Liver (tissue), 6 donors: Measurements from ENCODE around the gene DCTN3. TPM values are rescaled to one million over a fixed set of nuclear protein-coding genes. Genes with fewer than 3 reads are reported as not detected.

ENCODE experiments used
- FOXA2 ChIP-seq: IDR thresholded peaks from 2 replicates; pipeline ENCODE4 v1.6.1; 2016; ENCODE audit warnings: antibody characterized with exemption
- HNF4G ChIP-seq: IDR thresholded peaks from 2 replicates; pipeline ENCODE4 v1.6.1; 2016; ENCODE audit warnings: antibody characterized with exemption
- SP1 ChIP-seq: IDR thresholded peaks from 2 replicates; pipeline ENCODE4 v1.6.1; 2018; ENCODE audit warnings: antibody characterized with exemption, mild to moderate bottlenecking
- TAF1 ChIP-seq: conservative IDR thresholded peaks from 2 replicates; pipeline ENCODE4 v1.6.1; 2016; ENCODE audit warnings: antibody characterized with exemption, mild to moderate bottlenecking
- YY1 ChIP-seq: IDR thresholded peaks from 2 replicates; pipeline ENCODE4 v1.6.1; 2016; ENCODE audit warnings: antibody characterized with exemption, mild to moderate bottlenecking
- ZBTB33 ChIP-seq: IDR thresholded peaks from 2 replicates; pipeline ENCODE4 v1.6.1; 2016; ENCODE audit warnings: antibody characterized with exemption
- polyA plus RNA-seq, 2 donors: library from polyadenylated mRNA; stranded (reverse) in 1 of 2; unstranded in 1 of 2; fragments of 200-250 nt in 1 of 2; fragments of >200 nt in 1 of 2; fragmentation: Nextera tagmentation in 1 of 2; extraction: Ambion mirVana in 1 of 2; gene quantifications; one replicate each; pipeline versions ENCODE4 v1.2.1 to v1.2.3, GENCODE V29; 2013 to 2015
- small RNA-seq: library from RNA; depleted of rRNA; stranded (forward); fragments of <200 nt; gene quantifications from one replicate; pipeline ENCODE3, GENCODE V24; 2014
- total RNA-seq, 2 donors: library from RNA; depleted of rRNA; stranded (reverse); fragments of >200 nt; gene quantifications; one replicate each; pipeline ENCODE4 v1.2.3, GENCODE V29; 2014
- donor health status: healthy.
- donor health status: healthy.
- donor health status: healthy.

DCTN3 gene
- total and polyA plus RNA-seq, 4 donors: 24.9 to 51.9 (median 46.7) TPM

GRCh38 chr9:34564617-34565016 is 55.7 kb downstream of the DCTN3 start (continued):
- TF ChIP-seq ZBTB33 (no peak), SP1 (no peak), FOXA2 (no peak), YY1 (no peak), HNF4G (no peak), TAF1 (no peak)

Small RNAs within 50 kb of the gene (small RNA-seq; reads per million reads assigned to genes)
- gene CCL27: not detected

Other genes starting within 250 kb of the DCTN3 start
- gene MYORG, start 243.6 kb downstream of the DCTN3 start, total RNA-seq: 10 to 100 TPM; 19.0 to 26.6 TPM
- 10 to 100 TPM; 11.4 to 19.5 TPM for gene MYORG, start 243.6 kb downstream of the DCTN3 start, polyA plus RNA-seq
- 1 to 10 TPM; 1.6 to 3.6 TPM for gene FAM219A, start 161.9 kb downstream of the DCTN3 start, total RNA-seq
- gene FAM219A, start 161.9 kb downstream of the DCTN3 start, polyA plus RNA-seq: 1 to 10 TPM; 1.7 to 3.0 TPM
- not detected for gene DNAI1, start 161.7 kb downstream of the DCTN3 start, total RNA-seq
- not detected for gene DNAI1, start 161.7 kb downstream of the DCTN3 start, polyA plus RNA-seq
- gene ENHO, start 97.5 kb downstream of the DCTN3 start, total RNA-seq: 1 to 10 TPM in 1 of 2 donors, under 1 TPM in 1; 0.67 to 9.6 TPM
- gene ENHO, start 97.5 kb downstream of the DCTN3 start, polyA plus RNA-seq: 1 to 10 TPM; 1.6 to 2.2 TPM
- 1 to 10 TPM in 1 of 2 donors, under 1 TPM in 1; 0.75 to 3.3 TPM for gene CNTFR, start 30.8 kb downstream of the DCTN3 start, total RNA-seq
- gene CNTFR, start 30.8 kb downstream of the DCTN3 start, polyA plus RNA-seq: 1 to 10 TPM; 1.9 to 2.1 TPM
- gene RPP25L, start 8.4 kb downstream of the DCTN3 start, total RNA-seq: 10 to 100 TPM; 18.6 to 23.3 TPM
- 10 to 100 TPM; 25.0 to 33.4 TPM for gene RPP25L, start 8.4 kb downstream of the DCTN3 start, polyA plus RNA-seq
- gene ARID3C, start 8.6 kb upstream of the DCTN3 start, total RNA-seq: 1 to 10 TPM; 2.2 to 2.6 TPM
- 1 to 10 TPM in 1 of 2 donors, under 1 TPM in 1; 0.58 to 1.1 TPM for gene ARID3C, start 8.6 kb upstream of the DCTN3 start, polyA plus RNA-seq
- 100 to 1,000 TPM; 116 to 161 TPM for gene SIGMAR1, start 17.3 kb upstream of the DCTN3 start, total RNA-seq
- 100 to 1,000 TPM; 196 to 210 TPM for gene SIGMAR1, start 17.3 kb upstream of the DCTN3 start, polyA plus RNA-seq
- 100 to 1,000 TPM in 1 of 2 donors, 10 to 100 TPM in 1; 58.6 to 161 TPM for gene GALT, start 26.2 kb upstream of the DCTN3 start, total RNA-seq
- 100 to 1,000 TPM in 1 of 2 donors, 10 to 100 TPM in 1; 69.3 to 196 TPM for gene GALT, start 26.2 kb upstream of the DCTN3 start, polyA plus RNA-seq
- 10 to 100 TPM; 14.8 to 35.3 TPM for gene IL11RA, start 31.7 kb upstream of the DCTN3 start, total RNA-seq
- 10 to 100 TPM in 1 of 2 donors, 1 to 10 TPM in 1; 10.0 to 14.7 TPM for gene IL11RA, start 31.7 kb upstream of the DCTN3 start, polyA plus RNA-seq
- not detected for gene CCL27, start 42.2 kb upstream of the DCTN3 start, total RNA-seq
- not detected for gene CCL27, start 42.2 kb upstream of the DCTN3 start, polyA plus RNA-seq
- gene CCL19, start 70.8 kb upstream of the DCTN3 start, total RNA-seq: under 1 TPM in 1 of 2 donors, not detected in 1; 0.33 TPM
- 1 to 10 TPM in 1 of 2 donors, under 1 TPM in 1; 0.65 to 2.9 TPM for gene CCL19, start 70.8 kb upstream of the DCTN3 start, polyA plus RNA-seq
- gene CCL21, start 89.6 kb upstream of the DCTN3 start, total RNA-seq: 1 to 10 TPM; 2.2 to 4.5 TPM
- gene CCL21, start 89.6 kb upstream of the DCTN3 start, polyA plus RNA-seq: 10 to 100 TPM; 16.7 to 31.0 TPM